Activated CD4-positive, alpha-beta T cell treated with anti-CD3 and anti-CD28 coated beads for 36 hours (primary cell): ENCODE results near the gene SPATA21. TPM values are rescaled to one million over a fixed set of nuclear protein-coding genes. Genes with fewer than 3 reads are reported as not detected.

Source experiments
- ATAC-seq: fragments of 200-7000 bp; cut with Tn5 transposase; one replicate; pipeline ENCODE4 v1.10.0; 2021; ENCODE audit warnings: mild to moderate bottlenecking, moderate library complexity
- CTCF ChIA-PET: fragments of 350-600 bp; sonication (Branson Sonifier 250); formaldehyde crosslinking; loops from one replicate; lab custom pipeline; 2021; ENCODE audit warnings: antibody characterized with exemption; lab: Charles Lee
- POLR2A ChIA-PET: fragments of 350-600 bp; sonication (Branson Sonifier 250); formaldehyde crosslinking; loops from one replicate; lab custom pipeline; 2021; ENCODE audit warnings: antibody characterized with exemption, inconsistent platforms; lab: Charles Lee
- DNase-seq: peaks from one replicate; pipeline ENCODE4 v3.0.0-alpha.2; 2020
- H3K27ac Mint-ChIP-seq: one replicate; pipeline ENCODE4 v1.8.0; 2021; ENCODE audit warnings: mixed read lengths
- H3K27me3 Mint-ChIP-seq: one replicate; pipeline ENCODE4 v1.8.0; 2021; ENCODE audit warnings: mixed read lengths
- H3K36me3 Mint-ChIP-seq: one replicate; pipeline ENCODE4 v1.8.0; 2021; ENCODE audit warnings: low read depth, mixed read lengths
- H3K4me1 Mint-ChIP-seq: one replicate; pipeline ENCODE4 v1.8.0; 2021; ENCODE audit warnings: mixed read lengths
- H3K4me3 Mint-ChIP-seq: one replicate; pipeline ENCODE4 v1.8.0; 2021; ENCODE audit warnings: mild to moderate bottlenecking, moderate library complexity, mixed read lengths
- H3K9me3 Mint-ChIP-seq: one replicate; pipeline ENCODE4 v1.8.0; 2021; ENCODE audit warnings: low read depth, mixed read lengths
- intact Hi-C, 2 experiments: fragments of 100-400 bp; cut with DNase I in 1 of 2; cut with micrococcal nuclease in 1 of 2; formaldehyde crosslinking; loops; one replicate each; pipeline versions ENCODE4 v1.14.2 to v1.15.1; 2022 to 2024; cut with DNase I, micrococcal nuclease
- total RNA-seq, 2 experiments: library from RNA; stranded (reverse); gene quantifications; one replicate each; pipeline ENCODE4 v1.2.3, GENCODE V29; 2021

SPATA21 gene
- total RNA-seq, 2 experiments from 2014 or later = not detected

- ATAC-seq (no peak), DNase-seq (no peak)
- H3K27me3 Mint-ChIP-seq = no peaks in the 10 kb centered on the region
- H3K36me3 Mint-ChIP-seq = peaks cover 32% of the 10 kb centered on the region
- no peaks in the 10 kb centered on the region for H3K9me3 Mint-ChIP-seq
- peak overlapping the region; percentile 56 for H3K27ac Mint-ChIP-seq
- H3K4me1 Mint-ChIP-seq = peaks cover 32% of the 10 kb centered on the region
- ChIA-PET POLR2A (no interaction called here), CTCF (interaction anchor here (0.5 to 1.0 kb wide), 3 partner anchors 9 to 77 kb away, joined by 3 to 5 read pairs (median 3); no protein-coding TSS in a partner anchor)
- intact Hi-C loops = no loop called here
- H3K4me3 Mint-ChIP-seq = no peak overlapping the region
These were observed 40.6 kb downstream of the SPATA21 start for GRCh38 chr1:16396591-16396990.

- H3K27ac Mint-ChIP-seq = no peak overlapping the region
- POLR2A ChIA-PET = interaction anchor here (1.9 kb wide), 1 partner anchor 27 kb away, joined by 4 read pairs; no protein-coding TSS in a partner anchor
- ATAC-seq = no peak
- H3K4me1 Mint-ChIP-seq = peaks cover 49% of the 10 kb centered on the region
- DNase-seq = no peak
- H3K27me3 Mint-ChIP-seq = no peaks in the 10 kb centered on the region
- peaks cover 32% of the 10 kb centered on the region for H3K36me3 Mint-ChIP-seq
- CTCF ChIA-PET = no interaction called here
- intact Hi-C loops = no loop called here
- no peak overlapping the region for H3K4me3 Mint-ChIP-seq
- no peaks in the 10 kb centered on the region for H3K9me3 Mint-ChIP-seq
These were observed 42.2 kb downstream of the SPATA21 start for GRCh38 chr1:16394977-16395376.

GRCh38 chr1:16393570-16394521, 43.4 kb downstream of the SPATA21 start:
- H3K4me3 Mint-ChIP-seq = no peak overlapping the region
- H3K4me1 Mint-ChIP-seq = peaks cover 54% of the 10 kb centered on the region
- ChIA-PET POLR2A (interaction anchor here (0.6 to 1.9 kb wide), 2 partner anchors 26 to 590 kb away, joined by 3 to 4 read pairs; no protein-coding TSS in a partner anchor), CTCF (interaction anchor here (0.6 kb wide), 1 partner anchor 605 kb away, joined by 5 read pairs; no protein-coding TSS in a partner anchor)
- peaks cover 32% of the 10 kb centered on the region for H3K36me3 Mint-ChIP-seq
- H3K27me3 Mint-ChIP-seq = no peaks in the 10 kb centered on the region
- peak overlapping the region; percentile 60 for H3K27ac Mint-ChIP-seq
- intact Hi-C loops = no loop called here
- no peak for ATAC-seq
- peak; percentile 25 for DNase-seq
- H3K9me3 Mint-ChIP-seq = no peaks in the 10 kb centered on the region

GRCh38 chr1:16392740-16393569, 44.3 kb downstream of the SPATA21 start:
- H3K36me3 Mint-ChIP-seq = peaks cover 30% of the 10 kb centered on the region
- ATAC-seq = no peak
- H3K27me3 Mint-ChIP-seq = no peaks in the 10 kb centered on the region
- no peak overlapping the region for H3K4me3 Mint-ChIP-seq
- peaks cover 56% of the 10 kb centered on the region for H3K4me1 Mint-ChIP-seq
- CTCF ChIA-PET = interaction anchor here (1.3 kb wide), 1 partner anchor 18 kb away, joined by 4 read pairs; no protein-coding TSS in a partner anchor
- peak overlapping the region; percentile 87 for H3K27ac Mint-ChIP-seq
- no peaks in the 10 kb centered on the region for H3K9me3 Mint-ChIP-seq
- no peak for DNase-seq
- POLR2A ChIA-PET = interaction anchor here (1.9 kb wide), 1 partner anchor 25 kb away, joined by 4 read pairs; no protein-coding TSS in a partner anchor
- intact Hi-C loops = no loop called here

GRCh38 chr1:16391411-16391810, 45.8 kb downstream of the SPATA21 start:
- Mint-ChIP-seq H3K36me3 (peaks cover 30% of the 10 kb centered on the region), H3K4me3 (no peak overlapping the region), H3K27me3 (no peaks in the 10 kb centered on the region), H3K27ac (peak overlapping the region; percentile 87), H3K4me1 (peaks cover 61% of the 10 kb centered on the region), H3K9me3 (no peaks in the 10 kb centered on the region)
- intact Hi-C loops = no loop called here
- ChIA-PET CTCF (interaction anchor here (1.1 to 1.3 kb wide), 2 partner anchors 16 to 28 kb away, joined by 4 to 5 read pairs; no protein-coding TSS in a partner anchor), POLR2A (no interaction called here)
- peak; percentile 35 for DNase-seq
- ATAC-seq = peak; percentile 50

GRCh38 chr1:16387201-16388188, 49.7 kb downstream of the SPATA21 start:
- H3K4me3 Mint-ChIP-seq = peak overlapping the region; percentile 61
- POLR2A ChIA-PET = interaction anchor here (0.7 to 1.5 kb wide), 2 partner anchors 19 to 24 kb away, joined by 3 to 6 read pairs; no protein-coding TSS in a partner anchor
- ATAC-seq = peak; percentile 40
- no peaks in the 10 kb centered on the region for H3K27me3 Mint-ChIP-seq
- no peaks in the 10 kb centered on the region for H3K9me3 Mint-ChIP-seq
- H3K27ac Mint-ChIP-seq = peak overlapping the region; percentile 56
- intact Hi-C loops = loop anchor here in 1 of 2 experiments (2.0 kb wide), 1 partner anchor 19 kb away; no protein-coding TSS in a partner anchor
- peaks cover 17% of the 10 kb centered on the region for H3K36me3 Mint-ChIP-seq
- peaks cover 77% of the 10 kb centered on the region for H3K4me1 Mint-ChIP-seq
- DNase-seq = no peak
- CTCF ChIA-PET = interaction anchor here (0.6 to 1.5 kb wide), 5 partner anchors 9 to 143 kb away, joined by 3 to 5 read pairs (median 4); no protein-coding TSS in a partner anchor

- Mint-ChIP-seq H3K27me3 (no peaks in the 10 kb centered on the region), H3K4me3 (peak overlapping the region; percentile 61), H3K36me3 (peaks cover 13% of the 10 kb centered on the region), H3K4me1 (peaks cover 70% of the 10 kb centered on the region), H3K9me3 (no peaks in the 10 kb centered on the region), H3K27ac (peak overlapping the region; percentile 86)
- DNase-seq = no peak
- ChIA-PET CTCF (interaction anchor here (0.9 to 1.5 kb wide), 4 partner anchors 10 to 142 kb away, joined by 3 to 5 read pairs (median 4); no protein-coding TSS in a partner anchor), POLR2A (interaction anchor here (1.4 to 1.5 kb wide), 2 partner anchors 12 to 18 kb away, joined by 6 to 7 read pairs; no protein-coding TSS in a partner anchor)
- intact Hi-C loops = no loop called here
- ATAC-seq = peak; percentile 50
These were observed 50.6 kb downstream of the SPATA21 start for GRCh38 chr1:16386454-16387113.

- ATAC-seq (no peak), DNase-seq (no peak)
- peaks cover 62% of the 10 kb centered on the region for H3K4me1 Mint-ChIP-seq
- H3K4me3 Mint-ChIP-seq = no peak overlapping the region
- intact Hi-C loops = loop anchor here in 1 of 2 experiments (1.0 kb wide), 1 partner anchor 12 kb away; no protein-coding TSS in a partner anchor
- ChIA-PET POLR2A (interaction anchor here (1.0 to 1.5 kb wide), 3 partner anchors 12 to 18 kb away, joined by 3 to 7 read pairs (median 6); no protein-coding TSS in a partner anchor), CTCF (interaction anchor here (1.4 to 1.5 kb wide), 2 partner anchors 15 to 17 kb away, joined by 4 to 5 read pairs; no protein-coding TSS in a partner anchor)
- peaks cover 13% of the 10 kb centered on the region for H3K36me3 Mint-ChIP-seq
- no peaks in the 10 kb centered on the region for H3K27me3 Mint-ChIP-seq
- H3K27ac Mint-ChIP-seq = peak overlapping the region; percentile 86
- H3K9me3 Mint-ChIP-seq = no peaks in the 10 kb centered on the region
These were observed 51.4 kb downstream of the SPATA21 start for GRCh38 chr1:16385659-16386453.

GRCh38 chr1:16383888-16384287, 53.3 kb downstream of the SPATA21 start:
- peaks cover 53% of the 10 kb centered on the region for H3K4me1 Mint-ChIP-seq
- POLR2A ChIA-PET = no interaction called here
- H3K9me3 Mint-ChIP-seq = no peaks in the 10 kb centered on the region
- no peaks in the 10 kb centered on the region for H3K27me3 Mint-ChIP-seq
- peaks cover 13% of the 10 kb centered on the region for H3K36me3 Mint-ChIP-seq
- ATAC-seq (no peak), DNase-seq (no peak)
- intact Hi-C loops = no loop called here
- no peak overlapping the region for H3K4me3 Mint-ChIP-seq
- CTCF ChIA-PET = no interaction called here
- peak overlapping the region; percentile 75 for H3K27ac Mint-ChIP-seq
